K562 (cell line): Measurements from ENCODE around the gene SCAMP2. TPM values are rescaled to one million over a fixed set of nuclear protein-coding genes. Genes with fewer than 3 reads are reported as not detected.
A peak's percentile ranks its signal among the peaks of the same experiment; 100 is the strongest.

ENCODE experiments used
- CBFA2T3 ChIP-seq: fragments of 450-650 bp; IDR thresholded peaks from 2 replicates; pipeline ENCODE4 v1.6.1; 2017
- CHAMP1 ChIP-seq: fragments of 450-650 bp; IDR thresholded peaks from 2 replicates; pipeline ENCODE4 v1.6.1; 2016; ENCODE audit warnings: mild to moderate bottlenecking
- CLOCK ChIP-seq: fragments of 250-450 bp; sonication (Bioruptor Pico); IDR thresholded peaks from 2 replicates; pipeline ENCODE4 v1.4.0; 2020; ENCODE audit warnings: mild to moderate bottlenecking, moderate library complexity, borderline replicate concordance
- DPF2 ChIP-seq: fragments of 450-650 bp; IDR thresholded peaks from 2 replicates; pipeline ENCODE4 v1.6.1; 2016
- FOS ChIP-seq: IDR thresholded peaks from 3 replicates; pipeline ENCODE4 v1.6.1; 2011; ENCODE audit not compliant: insufficient read length; ENCODE audit errors: extremely low read depth
- FOSL1 ChIP-seq: fragments of 200-800 bp; sonication (Bioruptor generic); conservative IDR thresholded peaks from 2 replicates; pipeline ENCODE4 v1.6.1; 2016; ENCODE audit warnings: missing genetic modification characterization, missing compliant biosample characterization
- HES1 ChIP-seq: fragments of 450-650 bp; IDR thresholded peaks from 2 replicates; pipeline ENCODE4 v1.6.1; 2016; ENCODE audit warnings: low read depth, mild to moderate bottlenecking, moderate library complexity
- TFE3 ChIP-seq: fragments of 450-650 bp; formaldehyde crosslinking; IDR thresholded peaks from 2 replicates; pipeline ENCODE4 v1.4.0; 2020; ENCODE audit warnings: mild to moderate bottlenecking, mixed read lengths
- ZNF316 ChIP-seq: fragments of 450-650 bp; IDR thresholded peaks from 2 replicates; pipeline ENCODE4 v1.6.1; 2016
- ZNF324 ChIP-seq: fragments of 250-450 bp; sonication (Bioruptor Pico); IDR thresholded peaks from 2 replicates; pipeline ENCODE4 v1.4.0; 2020; ENCODE audit warnings: mild to moderate bottlenecking
- polyA plus RNA-seq, 8 experiments: library from polyadenylated mRNA; depleted of rRNA in 4 of 8; stranded (reverse) in 5 of 8; unstranded in 3 of 8; fragments of >200 nt; fragmentation: Nextera tagmentation in 2 of 8; fragmentation: Illumina TruSeq in 1 of 8; extraction: Ambion mirVana in 2 of 8; extraction: Trizol in 1 of 8; gene quantifications; 2 replicates each; pipeline versions ENCODE4 v1.2.1 to v1.2.3, GENCODE V29; 2011 to 2014; ENCODE audit warnings: inconsistent platforms in 1 of 8, missing spikeins in 1 of 8
- total RNA-seq, 7 experiments: library from RNA; depleted of rRNA in 6 of 7; stranded (reverse); fragments of >200 nt in 6 of 7; fragmentation: Illumina TruSeq in 2 of 7; extraction: Trizol in 2 of 7; gene quantifications; 2 replicates each; pipeline versions ENCODE4 v1.2.1 to v1.2.3, GENCODE V29; 2011 to 2021; ENCODE audit warnings: low replicate concordance in 1 of 7
- TF ChIP-seq, protein P1 (sequence below): fragments of 250-450 bp; sonication (Bioruptor Pico); IDR thresholded peaks from 2 replicates; pipeline ENCODE4 v1.5.0; 2021
- TF ChIP-seq, protein P2 (sequence below), 2 experiments: fragments of 450-650 bp; IDR thresholded peaks; 2 replicates each; pipeline ENCODE4 v1.6.1; 2018; ENCODE audit warnings: mild to moderate bottlenecking in 2 of 2, low read depth in 1 of 2; ENCODE audit not compliant: partially characterized antibody in 2 of 2
- TF ChIP-seq, protein P3 (sequence below): IDR thresholded peaks from 2 replicates; pipeline ENCODE4 v1.6.1; 2012; ENCODE audit warnings: low read depth, low read length, improper control_type of control experiment, borderline replicate concordance

The SCAMP2 gene
- total and polyA plus RNA-seq, 9 of the 15 experiments (the other 6 are each of a cell fraction or from before 2014, with no cell fraction given), result 5.9 to 61.1 (median 20.1) TPM

DNA sequence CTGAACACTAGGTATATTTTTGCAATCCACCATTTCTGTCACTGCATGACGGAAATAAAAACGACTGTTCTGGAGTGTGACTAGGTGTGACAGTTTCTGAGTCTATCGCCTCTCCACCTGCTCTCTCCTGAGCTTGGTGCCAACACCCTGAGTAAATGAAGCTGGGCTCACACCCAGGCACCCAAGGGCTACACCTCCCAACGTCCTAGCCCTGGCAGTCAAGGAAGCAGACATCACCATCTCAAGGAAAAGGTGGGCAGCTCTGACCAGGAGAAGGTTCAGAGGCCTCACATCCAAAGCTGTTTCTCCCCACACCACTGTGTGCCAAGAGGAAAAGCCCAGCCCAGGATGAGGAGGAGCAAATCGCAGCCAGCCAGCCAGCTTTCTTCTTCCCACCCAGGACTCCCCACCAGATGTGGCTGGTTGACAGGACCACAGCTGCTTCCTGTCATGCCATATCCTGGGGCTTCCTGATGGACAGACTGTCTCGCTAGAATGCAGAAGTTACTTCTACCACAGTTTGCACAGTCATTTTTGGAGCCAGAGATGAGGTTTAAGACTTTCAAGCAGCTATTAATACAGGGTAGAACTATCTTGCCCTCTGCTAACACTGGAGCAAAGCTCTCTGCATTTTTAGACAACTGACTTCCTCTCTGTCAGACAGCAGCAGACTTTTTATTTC is 3.3 kb downstream of the SCAMP2 start (continued):
- TF ChIP-seq ZNF324 (CRISPR knock-in tag) (no peak), ZNF316 (no peak), CLOCK (CRISPR knock-in tag) (no peak), HES1 (no peak), TFE3 (CRISPR knock-in tag) (no peak), CBFA2T3 (peak; percentile 50), FOSL1 (tag) (no peak), FOS (no peak), CHAMP1 (no peak), DPF2 (no peak)
- TF ChIP-seq, protein P1, sequence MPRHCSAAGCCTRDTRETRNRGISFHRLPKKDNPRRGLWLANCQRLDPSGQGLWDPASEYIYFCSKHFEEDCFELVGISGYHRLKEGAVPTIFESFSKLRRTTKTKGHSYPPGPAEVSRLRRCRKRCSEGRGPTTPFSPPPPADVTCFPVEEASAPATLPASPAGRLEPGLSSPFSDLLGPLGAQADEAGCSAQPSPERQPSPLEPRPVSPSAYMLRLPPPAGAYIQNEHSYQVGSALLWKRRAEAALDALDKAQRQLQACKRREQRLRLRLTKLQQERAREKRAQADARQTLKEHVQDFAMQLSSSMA (CRISPR knock-in tag), result no peak
- TF ChIP-seq, protein P2, sequence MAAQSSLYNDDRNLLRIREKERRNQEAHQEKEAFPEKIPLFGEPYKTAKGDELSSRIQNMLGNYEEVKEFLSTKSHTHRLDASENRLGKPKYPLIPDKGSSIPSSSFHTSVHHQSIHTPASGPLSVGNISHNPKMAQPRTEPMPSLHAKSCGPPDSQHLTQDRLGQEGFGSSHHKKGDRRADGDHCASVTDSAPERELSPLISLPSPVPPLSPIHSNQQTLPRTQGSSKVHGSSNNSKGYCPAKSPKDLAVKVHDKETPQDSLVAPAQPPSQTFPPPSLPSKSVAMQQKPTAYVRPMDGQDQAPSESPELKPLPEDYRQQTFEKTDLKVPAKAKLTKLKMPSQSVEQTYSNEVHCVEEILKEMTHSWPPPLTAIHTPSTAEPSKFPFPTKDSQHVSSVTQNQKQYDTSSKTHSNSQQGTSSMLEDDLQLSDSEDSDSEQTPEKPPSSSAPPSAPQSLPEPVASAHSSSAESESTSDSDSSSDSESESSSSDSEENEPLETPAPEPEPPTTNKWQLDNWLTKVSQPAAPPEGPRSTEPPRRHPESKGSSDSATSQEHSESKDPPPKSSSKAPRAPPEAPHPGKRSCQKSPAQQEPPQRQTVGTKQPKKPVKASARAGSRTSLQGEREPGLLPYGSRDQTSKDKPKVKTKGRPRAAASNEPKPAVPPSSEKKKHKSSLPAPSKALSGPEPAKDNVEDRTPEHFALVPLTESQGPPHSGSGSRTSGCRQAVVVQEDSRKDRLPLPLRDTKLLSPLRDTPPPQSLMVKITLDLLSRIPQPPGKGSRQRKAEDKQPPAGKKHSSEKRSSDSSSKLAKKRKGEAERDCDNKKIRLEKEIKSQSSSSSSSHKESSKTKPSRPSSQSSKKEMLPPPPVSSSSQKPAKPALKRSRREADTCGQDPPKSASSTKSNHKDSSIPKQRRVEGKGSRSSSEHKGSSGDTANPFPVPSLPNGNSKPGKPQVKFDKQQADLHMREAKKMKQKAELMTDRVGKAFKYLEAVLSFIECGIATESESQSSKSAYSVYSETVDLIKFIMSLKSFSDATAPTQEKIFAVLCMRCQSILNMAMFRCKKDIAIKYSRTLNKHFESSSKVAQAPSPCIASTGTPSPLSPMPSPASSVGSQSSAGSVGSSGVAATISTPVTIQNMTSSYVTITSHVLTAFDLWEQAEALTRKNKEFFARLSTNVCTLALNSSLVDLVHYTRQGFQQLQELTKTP (IDR thresholded peaks at IDR 0.05; ENCODE audit: low read depth in 1 of 2, partially characterized antibody in 2 of 2), result no peak
- TF ChIP-seq, protein P3, sequence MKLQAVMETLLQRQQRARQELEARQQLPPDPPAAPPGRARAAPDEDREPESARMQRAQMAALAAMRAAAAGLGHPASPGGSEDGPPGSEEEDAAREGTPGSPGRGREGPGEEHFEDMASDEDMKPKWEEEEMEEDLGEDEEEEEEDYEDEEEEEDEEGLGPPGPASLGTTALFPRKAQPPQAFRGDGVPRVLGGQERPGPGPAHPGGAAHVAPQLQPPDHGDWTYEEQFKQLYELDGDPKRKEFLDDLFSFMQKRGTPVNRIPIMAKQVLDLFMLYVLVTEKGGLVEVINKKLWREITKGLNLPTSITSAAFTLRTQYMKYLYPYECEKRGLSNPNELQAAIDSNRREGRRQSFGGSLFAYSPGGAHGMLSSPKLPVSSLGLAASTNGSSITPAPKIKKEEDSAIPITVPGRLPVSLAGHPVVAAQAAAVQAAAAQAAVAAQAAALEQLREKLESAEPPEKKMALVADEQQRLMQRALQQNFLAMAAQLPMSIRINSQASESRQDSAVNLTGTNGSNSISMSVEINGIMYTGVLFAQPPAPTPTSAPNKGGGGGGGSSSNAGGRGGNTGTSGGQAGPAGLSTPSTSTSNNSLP, result no peak
